SK-N-SH treated with all-trans-retinoic acid at 6 μM for 48 hours (cell line): ENCODE measurements around the gene CYTIP.

ENCODE experiments used
- ARNTL ChIP-seq: fragments of 450-650 bp; formaldehyde crosslinking; IDR thresholded peaks from 2 replicates; pipeline ENCODE4 v1.5.0; 2020; ENCODE audit warnings: low read depth, mild to moderate bottlenecking, moderate library complexity, borderline replicate concordance
- CREB5 ChIP-seq: fragments of 250-450 bp; sonication (Bioruptor Pico); IDR thresholded peaks from 2 replicates; pipeline ENCODE4 v1.5.1; 2020; ENCODE audit warnings: low read depth, mild to moderate bottlenecking, moderate library complexity
- CSRNP3 ChIP-seq: fragments of 250-450 bp; sonication (Bioruptor Pico); IDR thresholded peaks from 2 replicates; pipeline ENCODE4 v1.5.1; 2021; ENCODE audit warnings: mild to moderate bottlenecking, moderate library complexity
- GLIS3 ChIP-seq: fragments of 250-450 bp; sonication (Bioruptor Pico); IDR thresholded peaks from 2 replicates; pipeline ENCODE4 v1.5.0; 2020; ENCODE audit warnings: mild to moderate bottlenecking, moderate library complexity
- ISL1 ChIP-seq: fragments of 250-450 bp; sonication (Bioruptor Pico); IDR thresholded peaks from 2 replicates; pipeline ENCODE4 v2.1.2; 2022; ENCODE audit warnings: mild to moderate bottlenecking, moderate library complexity
- PATZ1 ChIP-seq: fragments of 250-450 bp; sonication (Bioruptor Pico); IDR thresholded peaks from 2 replicates; pipeline ENCODE4 v1.8.0; 2020; ENCODE audit warnings: mild to moderate bottlenecking, moderate library complexity, borderline replicate concordance
- POU6F1 ChIP-seq: fragments of 250-450 bp; sonication (Bioruptor Pico); IDR thresholded peaks from 2 replicates; pipeline ENCODE4 v1.8.0; 2021; ENCODE audit warnings: low read depth, mild to moderate bottlenecking, moderate library complexity, borderline replicate concordance
- PPARA ChIP-seq: fragments of 250-450 bp; sonication (Bioruptor Pico); IDR thresholded peaks from 2 replicates; pipeline ENCODE4 v1.5.0; 2020; ENCODE audit warnings: mild to moderate bottlenecking, borderline replicate concordance
- TCF4 ChIP-seq: fragments of 250-450 bp; sonication (Bioruptor Pico); IDR thresholded peaks from 2 replicates; pipeline ENCODE4 v1.8.0; 2021; ENCODE audit warnings: mild to moderate bottlenecking, moderate library complexity, borderline replicate concordance
- TSHZ2 ChIP-seq: fragments of 250-450 bp; sonication (Bioruptor Pico); IDR thresholded peaks from 2 replicates; pipeline ENCODE4 v1.5.0; 2020; ENCODE audit warnings: mild to moderate bottlenecking, moderate library complexity
- ZC3H10 ChIP-seq: fragments of 250-450 bp; sonication (Bioruptor Pico); IDR thresholded peaks from 2 replicates; pipeline ENCODE4 v1.5.1; 2021; ENCODE audit warnings: mild to moderate bottlenecking, moderate library complexity
- ZFP3 ChIP-seq: fragments of 250-450 bp; sonication (Bioruptor Pico); IDR thresholded peaks from 2 replicates; pipeline ENCODE4 v1.5.0; 2020; ENCODE audit warnings: mild to moderate bottlenecking, moderate library complexity
- ZNF565 ChIP-seq: fragments of 450-650 bp; formaldehyde crosslinking; conservative IDR thresholded peaks from 2 replicates; pipeline ENCODE4 v1.5.0; 2020; ENCODE audit warnings: low read depth, mild to moderate bottlenecking, moderate library complexity
- ZNF8 ChIP-seq: fragments of 450-650 bp; formaldehyde crosslinking; IDR thresholded peaks from 2 replicates; pipeline ENCODE4 v1.5.0; 2020; ENCODE audit warnings: mild to moderate bottlenecking, moderate library complexity

- TF ChIP-seq POU6F1 (CRISPR knock-in tag) (no peak), PATZ1 (CRISPR knock-in tag) (no peak), GLIS3 (CRISPR knock-in tag) (no peak), ZFP3 (CRISPR knock-in tag) (no peak), ISL1 (CRISPR knock-in tag) (no peak), PPARA (CRISPR knock-in tag) (no peak), CSRNP3 (CRISPR knock-in tag) (no peak), TSHZ2 (CRISPR knock-in tag) (no peak), ZNF565 (CRISPR knock-in tag) (no peak), ARNTL (CRISPR knock-in tag) (no peak), ZNF8 (CRISPR knock-in tag) (no peak), ZC3H10 (CRISPR knock-in tag) (no peak), TCF4 (CRISPR knock-in tag) (no peak), CREB5 (CRISPR knock-in tag) (no peak)
Measured at GRCh38 chr2:157440404-157441071, 3.4 kb downstream of the CYTIP start.
